ENCODE data around the gene PMF1.

PMF1 gene

DNA sequence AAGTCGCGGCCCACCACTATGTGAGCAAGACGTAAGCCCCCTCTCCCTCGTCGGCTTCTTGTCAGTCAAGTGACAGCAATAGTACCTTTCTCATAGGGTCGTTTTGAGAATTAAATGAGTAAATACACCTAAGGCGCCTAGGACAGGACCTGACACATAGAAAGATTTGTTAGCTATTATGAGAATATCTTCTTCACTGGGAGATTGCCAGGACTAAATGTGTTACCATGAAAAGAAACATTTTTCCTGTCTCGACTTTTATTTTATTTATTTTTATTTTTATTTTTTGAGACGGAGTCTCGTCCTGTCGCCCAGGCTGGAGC, 798 bp downstream of the PMF1 start:
- TF ChIP-seq TCF12 (IDR thresholded peaks at IDR 0.05; ENCODE audit: low read depth) (no peak), TAF1 (IDR thresholded peaks at IDR 0.05; ENCODE audit: low read depth) (no peak), NFIC (IDR thresholded peaks at IDR 0.05) (no peak), ZBTB7A (IDR thresholded peaks at IDR 0.05; ENCODE audit: low read depth) (no peak), RAD21 (IDR thresholded peaks at IDR 0.05; ENCODE audit: low read depth) (no peak), EGR1 (IDR thresholded peaks at IDR 0.05) (no peak), FOXM1 (IDR thresholded peaks at IDR 0.05; ENCODE audit: borderline replicate concordance, low read depth) (no peak), TEAD4 (IDR thresholded peaks at IDR 0.05) (no peak)
- TF ChIP-seq, protein P1, sequence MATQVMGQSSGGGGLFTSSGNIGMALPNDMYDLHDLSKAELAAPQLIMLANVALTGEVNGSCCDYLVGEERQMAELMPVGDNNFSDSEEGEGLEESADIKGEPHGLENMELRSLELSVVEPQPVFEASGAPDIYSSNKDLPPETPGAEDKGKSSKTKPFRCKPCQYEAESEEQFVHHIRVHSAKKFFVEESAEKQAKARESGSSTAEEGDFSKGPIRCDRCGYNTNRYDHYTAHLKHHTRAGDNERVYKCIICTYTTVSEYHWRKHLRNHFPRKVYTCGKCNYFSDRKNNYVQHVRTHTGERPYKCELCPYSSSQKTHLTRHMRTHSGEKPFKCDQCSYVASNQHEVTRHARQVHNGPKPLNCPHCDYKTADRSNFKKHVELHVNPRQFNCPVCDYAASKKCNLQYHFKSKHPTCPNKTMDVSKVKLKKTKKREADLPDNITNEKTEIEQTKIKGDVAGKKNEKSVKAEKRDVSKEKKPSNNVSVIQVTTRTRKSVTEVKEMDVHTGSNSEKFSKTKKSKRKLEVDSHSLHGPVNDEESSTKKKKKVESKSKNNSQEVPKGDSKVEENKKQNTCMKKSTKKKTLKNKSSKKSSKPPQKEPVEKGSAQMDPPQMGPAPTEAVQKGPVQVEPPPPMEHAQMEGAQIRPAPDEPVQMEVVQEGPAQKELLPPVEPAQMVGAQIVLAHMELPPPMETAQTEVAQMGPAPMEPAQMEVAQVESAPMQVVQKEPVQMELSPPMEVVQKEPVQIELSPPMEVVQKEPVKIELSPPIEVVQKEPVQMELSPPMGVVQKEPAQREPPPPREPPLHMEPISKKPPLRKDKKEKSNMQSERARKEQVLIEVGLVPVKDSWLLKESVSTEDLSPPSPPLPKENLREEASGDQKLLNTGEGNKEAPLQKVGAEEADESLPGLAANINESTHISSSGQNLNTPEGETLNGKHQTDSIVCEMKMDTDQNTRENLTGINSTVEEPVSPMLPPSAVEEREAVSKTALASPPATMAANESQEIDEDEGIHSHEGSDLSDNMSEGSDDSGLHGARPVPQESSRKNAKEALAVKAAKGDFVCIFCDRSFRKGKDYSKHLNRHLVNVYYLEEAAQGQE (IDR thresholded peaks at IDR 0.05; ENCODE audit: low read depth) = no peak

DNA sequence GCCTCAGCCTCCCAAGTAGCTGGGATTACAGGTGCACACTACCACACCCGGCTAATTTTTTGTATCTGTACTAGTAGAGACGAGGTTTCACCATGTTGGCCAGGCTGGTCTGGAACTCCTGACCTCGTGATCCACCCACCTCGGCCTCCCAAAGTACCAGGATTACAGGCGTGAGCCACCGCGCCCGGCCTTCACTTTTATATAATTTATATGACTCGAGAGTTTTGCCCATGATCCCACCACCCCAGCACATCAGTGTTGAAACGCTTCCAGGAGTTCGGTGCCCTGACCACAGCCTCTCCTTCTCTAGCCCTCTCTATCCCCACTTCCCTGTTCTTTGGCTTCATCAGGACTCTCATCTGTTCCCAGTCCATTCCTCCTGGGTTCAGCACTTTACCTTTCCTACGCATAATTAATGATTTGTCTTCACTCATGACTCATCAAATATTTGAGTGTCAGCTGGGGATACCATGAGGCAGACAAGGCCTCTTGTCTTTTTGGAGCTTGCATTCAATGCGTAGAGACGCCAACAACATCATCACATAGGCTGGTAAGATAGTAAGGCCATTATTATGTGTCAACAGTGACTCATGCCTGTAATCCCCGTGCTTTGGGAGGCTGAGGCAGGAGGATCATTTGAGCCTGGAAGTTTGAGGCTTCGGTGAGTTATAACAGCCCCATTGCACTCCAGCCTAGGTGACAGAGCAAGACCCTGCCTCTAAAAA, 1.4 kb downstream of the PMF1 start:
- TF ChIP-seq NFIC (IDR thresholded peaks at IDR 0.05) = no peak
- TF ChIP-seq FOXM1 (IDR thresholded peaks at IDR 0.05; ENCODE audit: borderline replicate concordance, low read depth) = no peak
- no peak for TF ChIP-seq EGR1 (IDR thresholded peaks at IDR 0.05)
- no peak for TF ChIP-seq RAD21 (IDR thresholded peaks at IDR 0.05; ENCODE audit: low read depth)
- TF ChIP-seq TEAD4 (IDR thresholded peaks at IDR 0.05) = no peak
- TF ChIP-seq CEBPB (IDR thresholded peaks at IDR 0.05) = no peak
- TF ChIP-seq YY1 (IDR thresholded peaks at IDR 0.05; ENCODE audit: low read depth) = no peak

DNA sequence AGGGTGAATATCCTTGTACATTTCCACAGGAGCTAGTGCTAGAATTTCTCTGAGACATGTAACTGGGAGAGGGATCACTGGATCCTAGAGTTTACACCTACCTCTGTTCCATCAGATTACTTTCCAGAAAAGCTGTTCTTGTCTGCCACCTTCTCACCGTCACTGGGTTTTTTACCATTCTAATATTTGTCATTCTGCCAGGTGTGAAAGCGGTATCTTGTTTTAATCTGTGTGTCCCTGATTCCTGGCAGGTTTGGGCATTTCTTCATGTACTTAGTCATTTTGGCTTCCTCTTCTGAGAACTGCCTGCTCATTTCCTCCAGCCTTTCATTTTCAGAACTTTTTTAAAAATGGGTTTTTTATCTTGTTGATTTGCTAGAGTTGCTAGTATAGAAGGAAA, 5.1 kb downstream of the PMF1 start:
- TF ChIP-seq FOXM1 (IDR thresholded peaks at IDR 0.05; ENCODE audit: borderline replicate concordance, low read depth) (no peak), TAF1 (IDR thresholded peaks at IDR 0.05; ENCODE audit: low read depth) (no peak), ZBTB7A (IDR thresholded peaks at IDR 0.05; ENCODE audit: low read depth) (no peak), NFIC (IDR thresholded peaks at IDR 0.05) (no peak), YY1 (IDR thresholded peaks at IDR 0.05; ENCODE audit: low read depth) (no peak), EGR1 (IDR thresholded peaks at IDR 0.05) (no peak), CEBPB (IDR thresholded peaks at IDR 0.05) (no peak), RAD21 (IDR thresholded peaks at IDR 0.05; ENCODE audit: low read depth) (no peak), TCF12 (IDR thresholded peaks at IDR 0.05; ENCODE audit: low read depth) (no peak), CREB1 (IDR thresholded peaks at IDR 0.05; ENCODE audit: low read depth) (no peak), TEAD4 (IDR thresholded peaks at IDR 0.05) (no peak)
- TF ChIP-seq, protein P2, sequence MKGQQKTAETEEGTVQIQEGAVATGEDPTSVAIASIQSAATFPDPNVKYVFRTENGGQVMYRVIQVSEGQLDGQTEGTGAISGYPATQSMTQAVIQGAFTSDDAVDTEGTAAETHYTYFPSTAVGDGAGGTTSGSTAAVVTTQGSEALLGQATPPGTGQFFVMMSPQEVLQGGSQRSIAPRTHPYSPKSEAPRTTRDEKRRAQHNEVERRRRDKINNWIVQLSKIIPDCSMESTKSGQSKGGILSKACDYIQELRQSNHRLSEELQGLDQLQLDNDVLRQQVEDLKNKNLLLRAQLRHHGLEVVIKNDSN (IDR thresholded peaks at IDR 0.05) = no peak
- TF ChIP-seq, protein P1 (IDR thresholded peaks at IDR 0.05; ENCODE audit: low read depth) = no peak
- TF ChIP-seq, protein P3, sequence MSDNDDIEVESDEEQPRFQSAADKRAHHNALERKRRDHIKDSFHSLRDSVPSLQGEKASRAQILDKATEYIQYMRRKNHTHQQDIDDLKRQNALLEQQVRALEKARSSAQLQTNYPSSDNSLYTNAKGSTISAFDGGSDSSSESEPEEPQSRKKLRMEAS (IDR thresholded peaks at IDR 0.05) = no peak

DNA sequence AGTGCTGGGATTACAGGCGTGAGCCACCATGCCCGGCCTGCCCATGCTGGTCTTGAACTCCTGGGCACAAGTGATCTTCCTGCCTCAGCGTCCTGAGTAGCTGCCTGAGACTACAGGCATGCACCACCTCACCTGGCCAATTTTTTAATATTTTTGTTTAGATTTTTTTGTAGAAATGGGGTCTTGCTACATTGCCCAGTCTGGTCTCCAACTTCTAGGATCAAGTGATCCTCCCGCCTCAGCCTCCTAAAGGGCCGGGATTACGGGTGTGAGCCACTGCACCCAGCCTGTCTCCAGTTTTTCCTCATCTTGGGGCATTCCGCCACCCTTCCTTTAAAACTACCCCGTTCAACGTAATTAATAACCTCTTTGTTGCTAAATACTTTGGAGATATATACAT, 7.4 kb downstream of the PMF1 start:
- TF ChIP-seq RAD21 (IDR thresholded peaks at IDR 0.05; ENCODE audit: low read depth) (no peak), TAF1 (IDR thresholded peaks at IDR 0.05; ENCODE audit: low read depth) (no peak), TEAD4 (IDR thresholded peaks at IDR 0.05) (no peak), EP300 (IDR thresholded peaks at IDR 0.05; ENCODE audit: borderline replicate concordance) (no peak), NFIC (IDR thresholded peaks at IDR 0.05) (no peak), FOXM1 (IDR thresholded peaks at IDR 0.05; ENCODE audit: borderline replicate concordance, low read depth) (no peak), YY1 (IDR thresholded peaks at IDR 0.05; ENCODE audit: low read depth) (no peak), CEBPB (IDR thresholded peaks at IDR 0.05) (no peak), CREB1 (IDR thresholded peaks at IDR 0.05; ENCODE audit: low read depth) (no peak), TCF12 (IDR thresholded peaks at IDR 0.05; ENCODE audit: low read depth) (no peak), ZBTB7A (IDR thresholded peaks at IDR 0.05; ENCODE audit: low read depth) (no peak), EGR1 (IDR thresholded peaks at IDR 0.05) (no peak)
- TF ChIP-seq, protein P2 (IDR thresholded peaks at IDR 0.05) = no peak
- TF ChIP-seq, protein P3 (IDR thresholded peaks at IDR 0.05) = no peak
- TF ChIP-seq, protein P1 (IDR thresholded peaks at IDR 0.05; ENCODE audit: low read depth) = no peak
